ENCODE data around the gene DMRTC2.

DNA sequence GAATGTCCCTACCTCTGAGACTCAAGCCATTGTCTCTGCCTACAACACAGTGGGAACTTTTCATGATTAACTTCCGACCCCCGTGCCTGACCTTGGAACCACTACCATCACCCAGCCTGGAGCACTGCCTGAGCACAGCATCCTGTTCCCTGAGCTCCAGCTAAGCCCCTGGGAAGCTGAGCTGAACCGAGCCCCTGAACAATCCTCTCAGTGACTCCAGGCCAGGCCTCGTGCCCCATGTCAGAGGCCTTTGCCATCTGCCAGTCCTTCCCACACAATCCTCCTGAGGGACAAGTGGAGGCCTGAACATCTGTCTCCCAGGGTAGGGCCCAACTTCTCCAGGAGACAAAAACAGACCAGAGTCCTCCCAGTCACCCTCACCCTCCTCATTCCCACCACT, 30.9 kb upstream of the DMRTC2 start:
- TF ChIP-seq, protein P1, sequence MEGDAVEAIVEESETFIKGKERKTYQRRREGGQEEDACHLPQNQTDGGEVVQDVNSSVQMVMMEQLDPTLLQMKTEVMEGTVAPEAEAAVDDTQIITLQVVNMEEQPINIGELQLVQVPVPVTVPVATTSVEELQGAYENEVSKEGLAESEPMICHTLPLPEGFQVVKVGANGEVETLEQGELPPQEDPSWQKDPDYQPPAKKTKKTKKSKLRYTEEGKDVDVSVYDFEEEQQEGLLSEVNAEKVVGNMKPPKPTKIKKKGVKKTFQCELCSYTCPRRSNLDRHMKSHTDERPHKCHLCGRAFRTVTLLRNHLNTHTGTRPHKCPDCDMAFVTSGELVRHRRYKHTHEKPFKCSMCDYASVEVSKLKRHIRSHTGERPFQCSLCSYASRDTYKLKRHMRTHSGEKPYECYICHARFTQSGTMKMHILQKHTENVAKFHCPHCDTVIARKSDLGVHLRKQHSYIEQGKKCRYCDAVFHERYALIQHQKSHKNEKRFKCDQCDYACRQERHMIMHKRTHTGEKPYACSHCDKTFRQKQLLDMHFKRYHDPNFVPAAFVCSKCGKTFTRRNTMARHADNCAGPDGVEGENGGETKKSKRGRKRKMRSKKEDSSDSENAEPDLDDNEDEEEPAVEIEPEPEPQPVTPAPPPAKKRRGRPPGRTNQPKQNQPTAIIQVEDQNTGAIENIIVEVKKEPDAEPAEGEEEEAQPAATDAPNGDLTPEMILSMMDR (IDR thresholded peaks at IDR 0.05) = no peak
- TF ChIP-seq TAF1 (IDR thresholded peaks at IDR 0.05; ENCODE audit: borderline replicate concordance, low read depth, low read length) (no peak), MEF2A (IDR thresholded peaks at IDR 0.05; ENCODE audit: borderline replicate concordance, low read depth) (no peak), JUND (IDR thresholded peaks at IDR 0.05) (no peak), SIN3A (IDR thresholded peaks at IDR 0.05; ENCODE audit: borderline replicate concordance, low read depth, low read length) (no peak), NRF1 (IDR thresholded peaks at IDR 0.05; ENCODE audit: low read depth, low read length) (no peak), RAD21 (IDR thresholded peaks at IDR 0.05; ENCODE audit: low read length) (no peak), EZH2phosphoT487 (IDR thresholded peaks at IDR 0.05; ENCODE audit: borderline replicate concordance, low read depth) (no peak)
- TF ChIP-seq, protein P2, sequence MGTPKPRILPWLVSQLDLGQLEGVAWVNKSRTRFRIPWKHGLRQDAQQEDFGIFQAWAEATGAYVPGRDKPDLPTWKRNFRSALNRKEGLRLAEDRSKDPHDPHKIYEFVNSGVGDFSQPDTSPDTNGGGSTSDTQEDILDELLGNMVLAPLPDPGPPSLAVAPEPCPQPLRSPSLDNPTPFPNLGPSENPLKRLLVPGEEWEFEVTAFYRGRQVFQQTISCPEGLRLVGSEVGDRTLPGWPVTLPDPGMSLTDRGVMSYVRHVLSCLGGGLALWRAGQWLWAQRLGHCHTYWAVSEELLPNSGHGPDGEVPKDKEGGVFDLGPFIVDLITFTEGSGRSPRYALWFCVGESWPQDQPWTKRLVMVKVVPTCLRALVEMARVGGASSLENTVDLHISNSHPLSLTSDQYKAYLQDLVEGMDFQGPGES (IDR thresholded peaks at IDR 0.05; ENCODE audit: low read depth, low read length) = no peak
- TF ChIP-seq, protein P3, sequence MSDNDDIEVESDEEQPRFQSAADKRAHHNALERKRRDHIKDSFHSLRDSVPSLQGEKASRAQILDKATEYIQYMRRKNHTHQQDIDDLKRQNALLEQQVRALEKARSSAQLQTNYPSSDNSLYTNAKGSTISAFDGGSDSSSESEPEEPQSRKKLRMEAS (IDR thresholded peaks at IDR 0.05; ENCODE audit: low read depth) = no peak
- TF ChIP-seq, protein P4, sequence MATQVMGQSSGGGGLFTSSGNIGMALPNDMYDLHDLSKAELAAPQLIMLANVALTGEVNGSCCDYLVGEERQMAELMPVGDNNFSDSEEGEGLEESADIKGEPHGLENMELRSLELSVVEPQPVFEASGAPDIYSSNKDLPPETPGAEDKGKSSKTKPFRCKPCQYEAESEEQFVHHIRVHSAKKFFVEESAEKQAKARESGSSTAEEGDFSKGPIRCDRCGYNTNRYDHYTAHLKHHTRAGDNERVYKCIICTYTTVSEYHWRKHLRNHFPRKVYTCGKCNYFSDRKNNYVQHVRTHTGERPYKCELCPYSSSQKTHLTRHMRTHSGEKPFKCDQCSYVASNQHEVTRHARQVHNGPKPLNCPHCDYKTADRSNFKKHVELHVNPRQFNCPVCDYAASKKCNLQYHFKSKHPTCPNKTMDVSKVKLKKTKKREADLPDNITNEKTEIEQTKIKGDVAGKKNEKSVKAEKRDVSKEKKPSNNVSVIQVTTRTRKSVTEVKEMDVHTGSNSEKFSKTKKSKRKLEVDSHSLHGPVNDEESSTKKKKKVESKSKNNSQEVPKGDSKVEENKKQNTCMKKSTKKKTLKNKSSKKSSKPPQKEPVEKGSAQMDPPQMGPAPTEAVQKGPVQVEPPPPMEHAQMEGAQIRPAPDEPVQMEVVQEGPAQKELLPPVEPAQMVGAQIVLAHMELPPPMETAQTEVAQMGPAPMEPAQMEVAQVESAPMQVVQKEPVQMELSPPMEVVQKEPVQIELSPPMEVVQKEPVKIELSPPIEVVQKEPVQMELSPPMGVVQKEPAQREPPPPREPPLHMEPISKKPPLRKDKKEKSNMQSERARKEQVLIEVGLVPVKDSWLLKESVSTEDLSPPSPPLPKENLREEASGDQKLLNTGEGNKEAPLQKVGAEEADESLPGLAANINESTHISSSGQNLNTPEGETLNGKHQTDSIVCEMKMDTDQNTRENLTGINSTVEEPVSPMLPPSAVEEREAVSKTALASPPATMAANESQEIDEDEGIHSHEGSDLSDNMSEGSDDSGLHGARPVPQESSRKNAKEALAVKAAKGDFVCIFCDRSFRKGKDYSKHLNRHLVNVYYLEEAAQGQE (IDR thresholded peaks at IDR 0.05; ENCODE audit: low read depth, low read length) = no peak

Data from SK-N-SH (cell line).